T-helper 2 cell treated with Interferon-gamma antibody and Interleukin-4, amounts not matched to agents 5 μg/mL and 100 μg/mL, for 36 hours (primary cell): ENCODE data around the gene DYSF.
"Not testable (repeated sequence)": the region's sequence is repeated elsewhere in the genome, so short reads cannot be mapped to it uniquely, and the experiment has no call there.

ENCODE experiments used
- DNase-seq: peaks from one replicate; pipeline ENCODE4 v3.0.0; 2021; ENCODE audit warnings: low spot score
- H3K27ac Mint-ChIP-seq: one replicate; pipeline ENCODE4 v1.8.0; 2021; ENCODE audit warnings: mild to moderate bottlenecking, mixed read lengths
- H3K27me3 Mint-ChIP-seq: one replicate; pipeline ENCODE4 v1.8.0; 2021; ENCODE audit warnings: low read depth, mixed read lengths
- H3K36me3 Mint-ChIP-seq: one replicate; pipeline ENCODE4 v1.8.0; 2021; ENCODE audit warnings: low read depth, mixed read lengths
- H3K4me1 Mint-ChIP-seq: one replicate; pipeline ENCODE4 v1.8.0; 2021; ENCODE audit warnings: low read depth, mixed read lengths
- H3K4me3 Mint-ChIP-seq: one replicate; pipeline ENCODE4 v1.8.0; 2022; ENCODE audit warnings: mild to moderate bottlenecking, moderate library complexity, mixed read lengths
- H3K9me3 Mint-ChIP-seq: one replicate; pipeline ENCODE4 v1.8.0; 2021; ENCODE audit warnings: mixed read lengths

DYSF gene

DNA sequence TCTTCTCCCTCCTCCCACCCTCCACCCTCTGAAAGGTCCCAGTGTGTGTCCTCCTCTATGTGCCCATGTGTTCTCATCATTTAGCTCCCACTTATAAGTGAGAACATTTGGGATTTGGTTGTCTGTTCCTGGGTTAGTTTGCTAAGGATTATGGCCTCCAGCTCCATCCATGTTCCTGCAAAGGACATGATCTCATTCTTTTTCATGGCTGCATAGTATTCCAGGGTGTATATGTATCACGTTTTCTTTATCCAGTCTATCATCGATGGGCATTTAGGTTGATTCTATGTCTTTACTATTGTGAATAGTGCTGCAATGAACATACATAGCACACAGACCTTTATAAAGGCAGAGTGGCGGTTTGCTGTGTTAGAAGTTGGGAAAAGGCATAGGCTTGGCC is 38.2 kb downstream of the DYSF start:
- H3K9me3 Mint-ChIP-seq, H3K4me1 Mint-ChIP-seq, H3K27ac Mint-ChIP-seq, H3K36me3 Mint-ChIP-seq, H3K4me3 Mint-ChIP-seq, DNase-seq, H3K27me3 Mint-ChIP-seq: not testable (repeated sequence)

DNA sequence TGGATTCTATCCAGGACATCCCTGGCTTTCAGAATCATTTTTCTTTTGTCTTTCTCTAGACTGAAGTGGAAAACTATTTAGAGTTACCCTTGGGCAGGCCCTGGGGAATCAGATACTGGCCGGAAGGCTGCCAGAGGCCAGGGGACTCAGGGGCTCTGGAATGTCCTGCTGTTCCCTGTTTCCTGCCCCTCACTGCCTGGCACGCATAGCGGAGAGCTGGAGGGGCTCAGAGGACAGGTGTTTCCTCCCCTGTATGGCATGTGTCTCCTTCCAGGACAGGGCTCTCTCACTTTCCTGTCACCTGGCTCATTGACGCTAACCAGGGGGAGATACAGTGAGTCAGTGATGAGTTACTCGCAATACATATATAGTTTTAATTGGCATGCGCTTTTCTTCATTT is 38.8 kb downstream of the DYSF start:
- Mint-ChIP-seq H3K36me3 (no peaks in the 10 kb centered on the region), H3K4me3 (no peak overlapping the region), H3K4me1 (no peaks in the 10 kb centered on the region), H3K27ac (no peak overlapping the region), H3K27me3 (no peaks in the 10 kb centered on the region), H3K9me3 (no peaks in the 10 kb centered on the region)
- no peak for DNase-seq

DNA sequence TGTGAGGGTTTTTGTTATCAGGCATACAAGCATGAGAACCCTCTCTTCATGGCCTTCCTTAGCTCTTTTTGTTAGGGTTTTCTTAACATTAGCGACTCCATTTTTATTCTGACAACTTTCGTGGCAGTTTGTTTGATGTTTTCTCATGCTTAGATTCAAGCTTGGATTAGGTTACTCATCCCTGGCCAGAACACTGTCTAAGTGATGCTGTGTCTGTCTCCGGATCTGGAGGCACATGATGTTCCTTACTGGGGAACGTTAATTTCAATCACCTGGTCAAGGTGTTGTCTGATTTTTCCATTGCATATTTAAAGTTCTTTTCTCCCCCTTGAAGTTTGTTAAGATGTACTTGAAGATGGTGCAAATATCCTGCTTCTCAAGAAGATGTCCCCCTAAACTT is 40.7 kb downstream of the DYSF start:
- Mint-ChIP-seq H3K27ac (no peak overlapping the region), H3K9me3 (no peaks in the 10 kb centered on the region), H3K4me1 (no peaks in the 10 kb centered on the region), H3K36me3 (no peaks in the 10 kb centered on the region), H3K27me3 (no peaks in the 10 kb centered on the region), H3K4me3 (no peak overlapping the region)
- DNase-seq, result no peak

DNA sequence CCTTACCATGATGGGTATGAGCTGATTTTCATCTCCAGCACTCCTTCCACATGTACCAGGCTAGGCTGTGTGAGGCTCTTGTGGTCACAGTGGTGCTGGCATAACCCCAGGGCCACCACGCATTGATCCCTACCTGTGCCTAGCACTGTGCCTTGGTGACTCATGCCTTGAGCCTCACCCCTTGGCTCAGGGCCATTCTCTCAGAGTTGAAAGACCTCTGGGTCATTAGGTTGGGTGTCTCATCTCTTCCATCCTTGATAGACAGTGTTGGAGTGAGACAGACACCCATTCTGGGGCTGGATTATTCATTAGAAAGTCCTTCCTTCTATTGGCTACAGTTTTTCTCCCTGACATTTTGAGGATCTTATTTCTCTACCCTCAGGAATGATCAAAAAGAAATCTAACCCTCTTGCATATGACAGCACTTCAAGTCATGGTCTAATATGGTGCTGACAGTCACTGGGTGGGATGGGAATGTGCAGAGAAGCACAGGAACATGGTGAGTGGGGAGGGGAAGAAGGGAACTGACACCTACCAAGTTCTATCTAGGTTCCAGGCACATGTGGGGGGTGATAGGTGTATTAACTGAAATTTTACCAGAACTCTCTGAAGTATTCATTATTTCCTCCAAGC is 41.3 kb downstream of the DYSF start:
- no peaks in the 10 kb centered on the region for H3K36me3 Mint-ChIP-seq
- H3K4me1 Mint-ChIP-seq, result no peaks in the 10 kb centered on the region
- H3K4me3 Mint-ChIP-seq, result no peak overlapping the region
- H3K9me3 Mint-ChIP-seq, result no peaks in the 10 kb centered on the region
- no peak overlapping the region for H3K27ac Mint-ChIP-seq
- H3K27me3 Mint-ChIP-seq, result no peaks in the 10 kb centered on the region
- no peak for DNase-seq

DNA sequence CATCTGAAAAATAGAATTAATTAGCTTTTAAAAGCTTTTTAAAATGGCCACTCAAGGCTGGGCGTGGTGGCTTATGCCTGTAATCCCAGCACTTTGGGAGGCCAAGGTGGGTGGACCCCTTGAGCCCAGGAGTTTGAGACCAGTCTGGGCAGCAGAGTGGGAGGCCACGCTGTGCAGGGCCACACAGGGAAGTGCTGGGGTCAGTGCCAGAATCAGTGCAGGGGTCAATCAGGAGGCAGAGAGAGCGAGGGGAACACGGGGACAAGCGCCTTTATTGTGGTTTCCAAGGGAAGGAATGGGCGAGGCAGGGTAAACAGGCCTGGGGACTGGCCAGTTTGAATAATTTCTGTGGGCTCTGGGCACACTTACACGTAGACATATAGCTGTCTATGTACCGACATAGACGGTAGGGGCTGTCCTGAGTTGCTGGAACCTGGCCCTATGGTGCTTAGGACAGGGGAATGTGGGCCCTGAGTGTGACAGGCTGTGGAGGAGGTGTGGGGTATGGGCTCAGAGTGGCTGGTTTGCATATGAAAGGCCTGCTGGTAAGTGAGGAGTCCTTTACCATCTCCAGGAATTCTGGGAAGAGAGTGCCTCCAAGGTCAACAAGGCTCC is 42.9 kb downstream of the DYSF start:
- Mint-ChIP-seq H3K27me3 (no peaks in the 10 kb centered on the region), H3K27ac (no peak overlapping the region), H3K36me3 (no peaks in the 10 kb centered on the region), H3K4me3 (no peak overlapping the region), H3K9me3 (no peaks in the 10 kb centered on the region), H3K4me1 (no peaks in the 10 kb centered on the region)
- no peak for DNase-seq

- Mint-ChIP-seq H3K27ac (no peak overlapping the region), H3K4me1 (no peaks in the 10 kb centered on the region), H3K9me3 (no peaks in the 10 kb centered on the region), H3K4me3 (no peak overlapping the region), H3K36me3 (no peaks in the 10 kb centered on the region), H3K27me3 (no peaks in the 10 kb centered on the region)
- no peak for DNase-seq
Measured at GRCh38 chr2:71498261-71498701, 44.9 kb downstream of the DYSF start.

DNA sequence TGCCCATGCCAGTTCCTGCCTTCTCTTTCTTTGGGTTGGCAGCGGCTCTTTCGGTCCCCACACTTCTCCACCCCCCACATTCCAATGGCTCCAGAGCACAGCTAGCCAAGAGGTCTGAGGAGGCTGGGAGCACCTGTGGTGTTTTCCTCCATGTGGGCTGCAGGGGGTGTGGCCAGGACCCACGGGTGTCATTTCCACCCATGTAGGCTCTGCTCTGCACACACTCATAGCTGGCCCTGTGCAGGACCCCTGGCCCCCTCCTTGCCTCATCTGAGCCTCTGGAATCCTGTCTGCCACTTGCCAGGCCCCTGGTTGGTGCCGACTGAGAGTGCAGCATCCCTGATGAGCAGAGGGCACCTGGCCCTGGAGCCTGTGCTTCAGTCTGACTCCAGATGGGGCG is 46.3 kb downstream of the DYSF start:
- Mint-ChIP-seq H3K27ac (no peak overlapping the region), H3K4me1 (no peaks in the 10 kb centered on the region), H3K9me3 (no peaks in the 10 kb centered on the region), H3K36me3 (no peaks in the 10 kb centered on the region), H3K4me3 (no peak overlapping the region), H3K27me3 (no peaks in the 10 kb centered on the region)
- DNase-seq, result no peak

DNA sequence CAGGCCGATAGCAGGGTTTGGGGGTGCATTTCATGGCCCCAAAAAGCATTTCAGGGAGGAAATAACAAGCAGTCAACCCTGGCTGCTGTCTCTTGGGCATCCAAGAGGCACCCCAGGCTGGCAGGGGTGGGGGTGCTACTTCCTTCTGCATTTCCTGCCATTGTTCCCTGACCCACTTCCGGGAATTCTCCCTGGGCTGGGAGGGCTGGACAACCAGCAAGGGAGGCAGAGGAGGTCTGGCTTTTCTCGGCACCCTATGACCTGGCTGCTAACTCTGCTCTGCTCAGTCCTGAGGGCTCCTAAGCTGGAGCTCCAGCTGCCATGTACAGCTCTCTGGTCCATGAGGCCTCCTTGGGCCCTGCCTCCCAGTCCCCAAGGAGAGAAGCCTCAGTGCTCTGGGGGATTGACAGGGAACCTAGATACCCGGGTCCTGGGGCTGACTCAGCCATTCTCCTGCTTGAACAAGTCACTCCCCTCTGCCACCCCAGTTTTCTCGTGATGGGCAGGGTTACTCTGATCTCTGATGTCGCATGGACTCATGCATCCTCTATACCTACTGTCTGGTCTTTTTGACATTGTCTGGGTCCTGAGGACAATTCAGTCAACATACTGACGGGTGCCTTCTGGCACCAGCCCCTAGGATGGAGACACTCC is 47.2 kb downstream of the DYSF start:
- Mint-ChIP-seq H3K4me3 (no peak overlapping the region), H3K27ac (no peak overlapping the region), H3K9me3 (no peaks in the 10 kb centered on the region), H3K27me3 (no peaks in the 10 kb centered on the region), H3K36me3 (no peaks in the 10 kb centered on the region), H3K4me1 (no peaks in the 10 kb centered on the region)
- no peak for DNase-seq

DNA sequence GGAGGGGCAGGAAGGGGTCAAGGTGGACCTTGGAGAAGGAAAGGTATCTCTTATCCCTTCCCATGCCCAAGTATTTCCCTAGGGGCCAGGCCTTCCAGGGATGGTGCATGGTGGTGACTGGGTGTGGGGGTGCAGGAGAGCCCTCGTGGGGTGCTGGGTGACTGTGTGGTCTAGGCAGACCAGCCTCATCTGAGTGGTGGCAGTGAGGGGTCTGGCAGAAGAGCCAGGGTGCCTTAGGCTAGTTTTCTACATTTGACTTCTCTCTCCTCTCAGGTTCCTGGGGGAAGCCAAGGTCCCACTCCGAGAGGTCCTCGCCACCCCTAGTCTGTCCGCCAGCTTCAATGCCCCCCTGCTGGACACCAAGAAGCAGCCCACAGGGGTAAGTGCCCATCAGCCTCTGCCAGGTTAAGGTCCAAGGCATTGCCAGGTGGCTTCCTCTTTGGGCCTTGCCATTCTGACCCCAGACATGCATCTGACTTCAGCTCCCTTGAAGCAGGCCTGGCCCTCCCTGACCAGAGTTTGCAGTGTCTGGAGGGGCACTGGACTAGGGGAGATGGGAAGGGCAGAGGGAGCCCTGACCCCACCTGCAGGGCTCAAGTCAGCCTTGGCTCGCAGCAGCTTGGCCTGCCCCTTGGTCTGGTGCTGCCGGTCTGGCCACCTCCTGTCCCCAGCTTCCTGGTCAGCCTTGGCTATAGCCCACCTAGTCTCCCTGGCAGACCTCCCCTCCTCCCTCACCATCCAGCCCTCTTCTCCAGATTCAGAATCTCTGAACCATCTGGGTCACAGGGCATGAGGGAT is 49.8 kb downstream of the DYSF start:
- no peaks in the 10 kb centered on the region for H3K9me3 Mint-ChIP-seq
- no peak overlapping the region for H3K27ac Mint-ChIP-seq
- no peak for DNase-seq
- H3K4me1 Mint-ChIP-seq, result no peaks in the 10 kb centered on the region
- H3K4me3 Mint-ChIP-seq, result no peak overlapping the region
- no peaks in the 10 kb centered on the region for H3K36me3 Mint-ChIP-seq
- H3K27me3 Mint-ChIP-seq, result no peaks in the 10 kb centered on the region

GRCh38 chr2:71503837-71504236 is 50.5 kb downstream of the DYSF start:
- Mint-ChIP-seq H3K36me3 (no peaks in the 10 kb centered on the region), H3K9me3 (no peaks in the 10 kb centered on the region), H3K27ac (no peak overlapping the region), H3K4me3 (no peak overlapping the region), H3K27me3 (no peaks in the 10 kb centered on the region), H3K4me1 (no peaks in the 10 kb centered on the region)
- no peak for DNase-seq

DNA sequence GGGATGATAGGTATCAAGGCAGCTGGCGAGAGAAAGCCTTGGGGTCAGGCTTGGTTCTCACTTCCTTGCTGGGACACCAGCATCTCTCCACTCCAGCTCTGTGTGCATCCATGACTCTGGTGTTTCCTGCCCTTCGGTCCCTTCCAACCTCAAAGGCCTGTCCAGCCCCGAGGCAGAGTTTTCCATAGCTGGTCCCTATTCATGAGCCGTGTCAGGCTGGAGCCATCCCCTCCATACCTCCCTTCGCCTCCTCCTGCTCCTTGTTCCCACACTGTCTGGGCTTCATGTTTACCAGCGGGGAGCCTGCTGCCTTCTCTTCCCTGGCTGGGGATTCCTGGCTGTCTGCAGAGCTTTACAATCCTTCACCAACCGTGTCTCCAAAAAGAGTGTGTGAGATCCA is 51.2 kb downstream of the DYSF start:
- no peak for DNase-seq
- Mint-ChIP-seq H3K36me3 (no peaks in the 10 kb centered on the region), H3K4me3 (no peak overlapping the region), H3K27ac (no peak overlapping the region), H3K4me1 (no peaks in the 10 kb centered on the region), H3K27me3 (no peaks in the 10 kb centered on the region), H3K9me3 (no peaks in the 10 kb centered on the region)

DNA sequence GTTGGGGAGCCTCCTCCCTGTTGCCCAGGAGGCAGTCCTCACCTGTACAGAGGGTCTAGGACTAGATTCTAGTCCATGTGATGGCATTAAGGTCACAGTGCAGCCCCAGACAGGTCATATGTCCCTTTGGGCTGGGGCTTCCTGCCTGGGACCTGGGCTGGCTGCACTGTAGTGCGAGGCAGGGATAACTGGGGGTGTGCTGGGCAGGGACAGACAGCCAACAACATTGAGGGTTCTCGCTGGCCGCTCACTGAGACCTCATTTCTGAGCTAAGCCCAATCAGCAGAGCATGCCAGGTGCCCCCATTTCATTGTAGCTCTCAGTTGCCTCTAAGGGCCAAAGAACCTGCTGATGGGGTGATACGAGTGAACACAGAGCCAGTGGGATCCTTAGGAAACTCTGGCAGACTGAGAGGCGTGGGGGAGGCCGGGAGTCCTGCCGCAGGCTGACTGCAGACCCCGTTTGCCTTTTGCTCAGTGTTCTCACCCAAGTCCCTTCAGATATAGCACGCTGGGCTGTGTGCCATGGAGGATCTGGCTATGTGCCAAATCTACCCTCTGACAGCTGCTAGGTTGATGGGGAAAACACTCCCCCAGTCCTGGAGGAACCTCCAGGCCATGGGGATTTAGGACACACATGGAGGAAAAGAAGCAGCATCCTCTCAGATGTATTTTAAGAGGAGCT is 51.9 kb downstream of the DYSF start:
- Mint-ChIP-seq H3K4me3 (no peak overlapping the region), H3K27ac (no peak overlapping the region), H3K9me3 (no peaks in the 10 kb centered on the region), H3K36me3 (no peaks in the 10 kb centered on the region), H3K4me1 (no peaks in the 10 kb centered on the region), H3K27me3 (no peaks in the 10 kb centered on the region)
- DNase-seq, result no peak

GRCh38 chr2:71505770-71506140 is 52.4 kb downstream of the DYSF start:
- Mint-ChIP-seq H3K27me3 (no peaks in the 10 kb centered on the region), H3K27ac (no peak overlapping the region), H3K36me3 (no peaks in the 10 kb centered on the region), H3K4me1 (no peaks in the 10 kb centered on the region), H3K9me3 (no peaks in the 10 kb centered on the region), H3K4me3 (no peak overlapping the region)
- DNase-seq, result no peak
